Esophagus muscularis mucosa (tissue), 4 donors: ENCODE results near the gene VWA5B1.

Experiments used
- CTCF ChIP-seq, 3 experiments: fragments of 200-600 bp in 2 of 3; fragments of 450-650 bp in 1 of 3; sonication (generic) in 2 of 3; IDR thresholded peaks; one replicate each; pipeline ENCODE4 v1.5.1; 2017 to 2019; ENCODE audit warnings: antibody characterized with exemption in 3 of 3, mild to moderate bottlenecking in 2 of 3, moderate library complexity in 1 of 3
- EP300 ChIP-seq: sonication (generic); formaldehyde crosslinking; IDR thresholded peaks from one replicate; pipeline ENCODE4 v1.6.1; 2017; ENCODE audit warnings: antibody characterized with exemption
- POLR2A ChIP-seq: fragments of 450-650 bp; IDR thresholded peaks from one replicate; pipeline ENCODE4 v1.6.1; 2017; ENCODE audit warnings: antibody characterized with exemption, moderate library complexity, mild to moderate bottlenecking, low read depth
- POLR2AphosphoS5 ChIP-seq, 2 donors: sonication (generic); formaldehyde crosslinking; IDR thresholded peaks; one replicate each; pipeline ENCODE4 v1.6.1; 2017; ENCODE audit warnings: antibody characterized with exemption in 2 of 2

- TF ChIP-seq CTCF (IDR thresholded peaks at IDR 0.05) (no peak), POLR2AphosphoS5 (IDR thresholded peaks at IDR 0.05) (no peak), POLR2A (no peak), EP300 (no peak)
These were observed 54.7 kb downstream of the VWA5B1 start for GRCh38 chr1:20345419-20345818.
